HG03342 (cell line): ENCODE results near the gene VWA3B.
"Not testable (repeated sequence)": the region's sequence is repeated elsewhere in the genome, so short reads cannot be mapped to it uniquely, and the experiment has no call there.

ENCODE experiments used
- ATAC-seq: cut with Tn5 transposase; IDR thresholded peaks from one replicate; pipeline ENCODE4 v1.9.1; 2021; ENCODE audit warnings: mild to moderate bottlenecking, moderate library complexity; ENCODE audit not compliant: unreplicated experiment

The VWA3B gene

DNA sequence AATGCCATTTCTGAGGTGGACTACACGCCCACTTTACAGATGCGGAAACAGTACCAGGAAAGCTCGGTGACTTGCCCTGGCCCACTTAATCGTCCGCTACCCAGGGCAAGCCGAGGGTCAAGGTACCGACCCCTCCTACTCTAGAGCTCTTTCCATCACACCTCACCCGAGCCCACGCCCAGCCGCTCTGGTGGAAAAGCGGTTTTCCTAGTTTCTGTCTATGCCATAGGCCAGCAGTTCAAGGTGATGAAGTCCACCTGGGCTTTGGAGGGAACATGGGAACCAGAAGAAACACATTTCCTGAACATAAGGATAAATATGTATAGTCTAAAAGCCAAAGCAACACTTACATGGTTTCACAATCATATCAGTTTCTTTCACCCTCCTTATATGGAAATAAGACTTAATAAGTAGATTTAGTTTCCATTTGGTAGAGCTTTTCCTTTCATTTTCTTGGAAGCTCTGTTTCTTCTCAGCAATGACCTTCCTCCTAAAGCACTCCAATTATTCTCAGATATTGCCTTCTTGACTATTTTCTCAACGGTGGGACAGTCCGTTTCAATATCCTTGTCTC is 567 bp downstream of the VWA3B start:
- no peak for ATAC-seq

DNA sequence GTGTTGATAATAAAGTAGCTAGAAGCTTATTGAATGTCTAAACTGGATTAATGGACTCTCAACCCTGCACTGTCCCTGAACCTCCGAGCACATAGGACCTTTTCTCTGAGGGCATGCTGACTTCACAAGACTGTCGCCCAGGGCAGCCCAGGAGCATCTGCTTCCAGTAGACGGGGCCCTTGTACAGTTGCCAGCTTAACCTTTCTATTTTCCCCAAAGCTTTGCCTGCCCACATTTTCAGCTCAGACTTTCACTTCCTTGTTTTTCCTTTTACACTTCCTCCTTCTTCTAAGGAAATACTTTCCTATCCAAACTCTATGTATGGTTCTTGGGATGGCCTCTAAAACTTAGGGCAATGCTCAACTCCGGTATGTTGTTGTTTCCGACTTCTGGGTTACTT is 1.3 kb downstream of the VWA3B start:
- no peak for ATAC-seq

DNA sequence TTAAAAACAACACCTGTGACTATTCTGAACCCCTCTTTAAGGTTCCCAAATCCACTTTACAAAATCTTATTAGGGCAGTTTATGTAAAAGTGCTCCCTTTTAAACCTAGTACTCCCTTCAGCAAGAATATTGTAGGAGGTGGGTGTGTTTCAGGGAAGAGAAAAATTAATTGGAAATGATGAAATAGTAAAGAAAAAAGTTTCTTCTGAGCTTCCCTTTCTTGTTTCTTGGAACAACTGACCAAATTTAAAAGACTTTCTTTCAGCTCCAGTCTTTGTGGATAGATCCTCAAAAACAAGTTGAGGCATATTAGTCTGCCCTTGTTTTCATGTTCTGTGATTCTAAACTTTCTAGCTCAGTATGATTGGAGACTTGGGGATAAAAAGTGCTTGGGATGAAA is 3.0 kb downstream of the VWA3B start:
- no peak for ATAC-seq

DNA sequence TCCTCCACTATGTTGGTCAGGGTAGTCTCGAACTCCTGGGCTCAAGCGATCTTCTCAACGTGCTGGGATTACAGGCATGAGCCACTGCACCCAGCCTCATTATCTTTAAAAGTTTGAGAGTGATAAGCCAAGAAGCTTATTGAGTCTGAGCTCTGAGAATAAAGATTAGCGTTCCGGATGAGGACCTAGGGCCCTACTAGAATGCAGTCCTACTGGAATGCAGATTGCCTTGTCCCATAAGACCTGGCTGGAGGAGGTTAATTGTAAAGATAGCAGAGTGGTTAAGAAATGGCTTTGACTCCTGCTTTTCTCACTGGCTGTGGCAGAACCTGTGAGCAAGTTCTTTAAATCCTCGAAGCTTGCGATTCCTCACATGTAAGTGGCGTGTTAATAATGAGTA is 4.0 kb downstream of the VWA3B start:
- ATAC-seq = no peak

DNA sequence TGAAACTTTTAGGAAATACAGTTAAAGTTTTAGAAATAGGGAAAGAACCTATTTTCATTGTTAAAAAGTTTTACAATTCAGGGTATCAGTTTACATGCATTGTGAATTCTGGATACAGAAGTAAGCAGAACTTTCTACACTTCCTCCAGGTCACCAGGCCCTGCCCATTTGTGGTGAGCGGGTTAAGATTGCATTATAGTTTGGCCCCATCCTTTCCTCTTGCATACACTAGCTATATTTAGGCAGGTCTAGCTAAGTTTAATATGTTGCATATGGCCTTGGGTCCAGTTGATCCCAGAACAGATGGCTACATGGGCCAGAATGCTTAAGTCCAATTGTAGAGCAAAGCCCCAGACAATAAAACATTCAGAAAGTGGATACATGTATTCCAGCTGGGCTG is 4.8 kb downstream of the VWA3B start:
- ATAC-seq = no peak

DNA sequence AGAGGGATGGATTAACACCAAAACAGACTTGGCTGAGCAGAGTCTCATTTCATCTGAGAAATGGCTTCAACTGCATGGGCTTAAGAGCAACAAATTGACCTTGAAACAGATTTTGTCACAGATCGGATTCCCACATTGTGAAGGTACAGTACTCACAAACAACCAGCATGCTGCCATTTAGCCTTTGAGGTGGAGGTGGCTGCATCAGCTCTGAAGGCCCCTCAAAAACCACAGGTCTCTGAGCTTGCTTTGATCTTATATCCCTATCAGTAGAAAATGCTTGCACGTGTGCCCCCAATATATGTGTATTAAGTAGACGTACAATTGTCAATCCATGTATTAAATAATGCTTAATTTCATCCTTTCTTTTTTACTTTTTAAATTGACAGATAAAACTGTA is 6.2 kb downstream of the VWA3B start:
- no peak for ATAC-seq

DNA sequence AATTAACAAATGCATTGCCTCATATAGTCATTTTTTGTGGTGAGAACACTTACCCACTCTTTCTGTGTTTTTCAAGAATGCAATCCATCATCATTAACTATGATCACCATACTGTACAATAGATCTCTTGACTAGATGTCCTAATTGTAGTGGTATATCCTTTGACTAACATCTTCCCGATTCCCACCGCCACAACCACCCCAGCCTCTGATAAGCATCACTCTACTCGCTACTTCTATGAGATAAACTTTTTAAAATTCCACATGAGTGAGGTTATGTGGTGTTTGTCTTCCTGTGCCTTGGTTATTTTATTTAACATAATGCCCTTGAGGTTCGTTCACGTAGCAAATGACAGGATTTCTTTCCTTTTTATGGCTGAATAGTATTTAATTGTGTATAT is 6.6 kb downstream of the VWA3B start:
- ATAC-seq = no peak

DNA sequence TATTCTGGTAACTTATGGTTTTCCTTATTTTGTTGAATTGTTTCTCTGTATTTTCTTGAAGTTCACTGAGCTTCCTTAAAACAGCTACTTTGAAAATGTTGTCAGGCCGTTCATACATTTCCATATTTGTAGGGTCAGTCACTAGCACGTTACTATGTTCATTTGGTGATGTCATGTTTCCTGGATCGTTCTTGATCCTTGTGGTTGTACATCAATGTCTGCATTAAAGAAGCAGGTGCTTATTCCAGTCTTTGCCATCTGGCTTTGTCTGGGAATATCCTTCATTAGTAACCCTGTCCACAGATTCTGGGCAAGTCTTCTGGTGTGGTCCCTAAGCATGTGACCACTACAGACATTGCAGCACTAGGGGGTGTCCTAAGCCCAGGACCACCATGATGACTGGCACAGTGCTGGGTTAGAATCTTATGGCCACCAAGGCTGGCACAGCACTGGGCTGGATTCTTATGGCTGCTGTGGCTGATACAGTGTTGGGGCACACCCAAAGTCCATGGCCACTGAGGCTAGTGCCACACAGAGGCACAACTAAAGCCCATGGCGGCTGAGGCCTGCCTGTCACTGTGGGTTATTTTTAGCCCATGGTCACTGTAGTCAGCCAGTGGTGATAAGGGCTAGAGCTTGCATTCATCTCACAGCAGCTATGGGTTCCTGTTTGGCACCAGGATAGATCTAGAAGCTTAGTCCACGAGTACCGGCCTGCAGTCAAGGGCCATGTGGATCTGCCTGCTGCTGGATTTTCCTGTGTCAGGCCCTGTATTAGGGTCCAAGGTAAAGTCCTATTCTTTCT is 13.2 kb downstream of the VWA3B start:
- ATAC-seq = no peak

DNA sequence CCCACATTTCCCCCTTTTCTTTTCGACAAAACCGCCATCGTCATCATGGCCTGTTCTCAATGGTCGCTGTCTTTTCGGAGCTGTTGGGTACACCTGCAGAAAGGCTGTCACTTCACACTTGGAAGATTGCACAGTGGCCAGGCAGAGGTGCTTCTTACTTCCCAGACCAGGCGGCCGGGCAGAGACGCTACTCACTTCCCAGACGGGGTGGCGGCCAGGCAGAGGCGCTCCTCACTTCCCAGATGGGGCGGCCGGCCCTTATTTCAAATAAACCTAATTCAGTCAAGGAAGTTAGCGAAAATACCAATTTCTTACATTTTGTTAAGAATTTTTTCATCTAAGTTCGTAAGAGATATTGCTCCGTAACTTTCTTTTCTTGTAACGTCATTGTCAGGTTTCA is 15.3 kb downstream of the VWA3B start:
- not testable (repeated sequence) for ATAC-seq

DNA sequence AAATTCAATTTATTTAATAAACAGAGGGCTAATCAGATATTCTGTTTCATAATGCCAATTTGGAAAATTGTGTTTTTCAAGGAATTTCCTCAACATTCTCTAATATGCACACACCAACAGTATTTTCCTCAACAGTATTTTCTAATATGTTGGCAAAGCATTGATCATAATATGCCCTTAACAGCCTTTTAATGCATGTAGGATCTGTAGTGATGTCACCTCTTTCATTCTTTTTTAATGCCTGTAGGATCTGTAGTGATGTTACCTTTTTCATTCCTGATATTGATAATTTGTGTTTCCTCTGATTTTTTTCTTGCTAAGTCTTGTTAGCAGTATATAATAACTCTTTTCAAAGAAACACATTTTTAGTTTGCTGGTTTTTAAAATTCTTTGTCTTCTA is 15.9 kb downstream of the VWA3B start:
- ATAC-seq = no peak

DNA sequence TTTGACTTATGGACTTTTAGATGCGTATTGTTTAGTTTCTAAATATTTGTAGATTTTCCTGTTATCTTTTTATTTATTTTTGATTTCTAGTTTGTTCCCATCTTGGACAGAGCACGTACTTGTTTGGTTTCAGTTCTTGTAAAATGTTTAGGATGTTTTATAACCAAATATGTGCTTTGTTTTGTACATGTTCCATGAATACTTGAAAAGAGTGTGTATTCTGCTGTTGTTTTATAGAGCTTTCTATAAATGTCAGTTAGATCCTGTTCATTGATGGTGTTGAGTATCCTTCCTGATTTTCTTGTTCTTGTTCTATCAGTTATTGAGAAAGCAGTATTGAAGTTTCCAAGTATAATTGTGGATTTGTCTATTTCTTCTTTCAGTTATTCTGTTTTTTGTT is 21.1 kb downstream of the VWA3B start:
- ATAC-seq = no peak

DNA sequence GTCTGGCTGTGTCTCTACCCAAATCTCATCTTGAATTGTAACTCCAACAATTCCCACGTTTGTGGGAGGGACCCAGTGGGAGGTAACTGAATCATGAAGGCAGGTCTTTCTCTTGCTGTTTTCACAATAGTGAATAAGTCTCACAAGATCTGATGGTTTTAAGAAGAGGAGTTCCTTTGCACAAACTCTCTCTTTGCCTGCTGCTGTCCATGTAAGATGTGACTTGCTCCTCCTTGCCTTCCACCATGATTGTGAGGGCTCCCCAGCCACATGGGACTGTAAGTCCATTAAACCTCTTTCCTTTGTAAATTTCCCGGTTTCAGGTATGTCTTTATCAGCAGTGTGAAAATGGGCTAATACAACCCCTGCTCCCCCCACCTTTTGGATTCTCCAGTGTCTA is 23.8 kb downstream of the VWA3B start:
- ATAC-seq = no peak

DNA sequence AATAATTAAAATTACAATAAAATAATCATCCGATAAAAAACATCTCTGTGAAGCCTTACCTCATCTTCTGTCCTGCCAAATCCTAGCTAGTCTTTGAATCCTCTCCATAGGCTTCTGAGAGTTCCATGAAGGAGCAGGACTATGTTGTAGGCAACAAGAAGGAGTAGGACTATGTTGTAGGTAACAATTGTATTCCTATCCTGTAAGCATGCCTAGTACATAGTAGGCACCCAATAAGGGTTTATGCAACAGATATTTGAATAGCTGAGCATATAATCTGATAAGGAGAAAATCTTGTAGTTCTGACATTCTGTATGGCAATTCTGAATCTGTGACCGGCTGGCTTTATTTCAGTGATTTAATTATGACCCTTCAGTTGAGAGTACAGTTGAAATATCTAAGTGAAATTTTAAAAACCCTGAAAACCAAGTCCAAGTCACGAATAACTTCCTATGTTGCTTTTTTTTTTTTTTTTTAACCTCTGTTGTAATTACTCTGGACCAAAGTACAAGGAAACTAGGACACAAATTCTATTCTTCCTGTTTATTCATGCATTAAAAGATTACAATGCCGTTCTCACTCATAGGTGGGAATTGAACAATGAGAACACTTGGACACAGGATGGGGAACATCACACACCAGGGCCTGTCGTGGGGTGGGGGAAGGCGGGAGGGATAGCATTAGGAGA is 27.8 kb downstream of the VWA3B start:
- ATAC-seq = no peak

DNA sequence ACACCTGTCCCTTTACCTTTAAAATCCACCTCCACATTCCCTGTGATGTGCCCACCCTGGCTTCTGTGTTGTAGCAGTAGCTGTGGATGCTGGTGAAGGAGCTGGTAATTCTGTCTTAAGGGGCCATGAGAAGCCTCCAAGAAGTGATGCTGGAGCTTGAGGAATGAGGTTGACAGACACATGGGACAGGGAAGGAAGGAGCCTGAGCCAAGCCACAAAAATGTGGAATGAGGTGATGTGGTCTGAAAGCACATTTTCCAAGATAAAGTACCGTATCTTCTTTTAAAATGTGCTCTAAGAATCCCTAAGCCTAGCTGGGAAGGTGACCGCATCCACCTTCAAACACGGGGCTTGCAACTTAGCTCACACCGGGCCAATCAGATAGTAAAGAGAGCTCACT is 31.2 kb downstream of the VWA3B start:
- ATAC-seq = no peak

DNA sequence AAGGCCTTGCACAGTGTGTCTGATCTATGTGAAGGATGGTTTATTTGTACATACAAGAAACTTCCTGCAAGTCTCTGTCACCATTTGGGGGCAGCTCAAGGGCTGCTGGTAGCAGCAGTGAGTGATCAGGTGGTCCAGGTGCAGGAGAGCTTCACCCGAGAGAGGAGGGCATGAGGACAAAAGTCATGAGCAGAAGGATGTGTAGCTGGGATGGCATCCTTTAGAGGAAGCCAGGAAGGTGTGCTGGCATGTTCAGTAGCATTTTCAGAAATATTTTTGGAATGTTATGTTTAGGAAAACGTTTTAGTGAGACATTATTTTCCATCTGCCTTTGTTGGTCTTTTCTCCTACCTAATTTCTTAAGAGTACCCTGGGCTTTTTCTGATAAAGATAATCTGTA is 31.9 kb downstream of the VWA3B start:
- no peak for ATAC-seq

DNA sequence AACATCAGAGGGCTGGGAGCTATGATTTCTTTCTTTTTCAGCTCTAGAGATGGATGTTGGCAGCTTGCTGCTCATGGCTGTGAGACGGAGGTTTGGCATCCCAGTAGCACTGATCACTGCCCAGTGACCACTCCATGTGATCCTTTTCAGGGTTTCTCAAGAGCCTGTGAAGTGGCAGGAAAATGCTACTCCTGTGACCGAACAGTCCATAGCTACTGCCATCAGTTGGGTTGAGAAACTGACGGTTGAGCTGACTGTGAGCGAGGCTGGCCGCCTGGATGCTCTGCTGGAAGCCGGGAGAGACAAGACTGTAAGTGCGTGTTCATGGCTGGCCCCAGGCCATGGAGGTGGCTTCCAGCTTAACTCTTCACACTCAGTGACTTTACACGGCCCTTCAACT is 34.2 kb downstream of the VWA3B start:
- ATAC-seq = no peak

DNA sequence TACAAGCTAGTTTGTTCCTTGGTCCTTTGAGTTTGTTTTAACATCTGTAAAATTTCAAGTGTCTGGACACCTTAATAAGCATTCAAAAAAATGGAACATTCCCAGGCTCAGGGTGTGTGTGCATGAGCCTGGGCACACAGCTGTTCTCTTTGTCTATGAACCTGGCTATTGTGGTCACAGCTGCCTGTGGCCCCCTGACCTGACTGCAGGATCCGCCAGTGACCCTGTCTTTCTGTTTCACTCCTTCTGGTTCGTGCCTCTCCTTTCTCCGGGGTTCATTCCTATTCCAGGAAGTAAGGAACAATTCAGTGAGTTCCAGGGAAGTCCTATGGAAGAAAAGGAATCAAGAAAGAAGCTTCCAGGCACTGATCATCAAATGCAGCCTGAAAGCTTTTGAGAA is 35.6 kb downstream of the VWA3B start:
- no peak for ATAC-seq

DNA sequence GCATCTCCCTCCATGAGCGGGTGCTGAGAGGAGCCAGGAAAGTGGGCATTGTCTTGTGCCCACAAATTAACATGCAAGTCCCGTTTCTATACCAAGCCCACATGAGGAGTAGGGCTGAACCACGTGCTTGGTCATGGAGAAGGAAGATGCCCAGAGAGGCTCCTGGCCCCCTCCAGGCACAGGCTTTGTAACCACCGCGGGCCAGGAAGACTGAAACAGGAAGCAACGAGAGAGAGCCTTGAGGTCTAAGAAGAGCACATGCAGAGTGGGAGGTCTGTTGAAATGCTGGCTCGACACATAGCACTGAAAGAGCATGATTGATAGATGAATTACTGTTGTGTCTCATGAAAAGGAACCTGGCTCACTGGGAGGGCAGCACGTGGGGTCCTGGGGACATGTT is 36.3 kb downstream of the VWA3B start:
- ATAC-seq = peak; percentile 74

DNA sequence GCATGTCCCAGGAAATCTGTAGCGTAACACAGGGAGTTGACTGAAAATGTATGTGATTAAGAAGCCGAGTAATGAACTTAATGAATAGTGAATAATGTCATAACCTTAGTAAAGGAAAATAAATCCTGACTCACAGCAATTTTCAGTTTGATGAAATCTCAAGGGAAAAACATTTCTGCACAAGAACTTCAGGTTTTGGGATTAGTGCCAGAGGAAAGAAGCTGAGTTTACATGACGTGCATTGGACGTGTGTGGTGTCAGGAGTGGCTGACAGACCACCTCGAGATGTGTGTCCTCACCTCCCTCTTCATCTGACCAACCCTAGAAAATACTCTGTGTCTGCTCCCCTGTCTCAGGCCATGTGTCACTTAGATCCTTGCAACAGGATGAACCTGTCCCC is 39.1 kb downstream of the VWA3B start:
- ATAC-seq = no peak

DNA sequence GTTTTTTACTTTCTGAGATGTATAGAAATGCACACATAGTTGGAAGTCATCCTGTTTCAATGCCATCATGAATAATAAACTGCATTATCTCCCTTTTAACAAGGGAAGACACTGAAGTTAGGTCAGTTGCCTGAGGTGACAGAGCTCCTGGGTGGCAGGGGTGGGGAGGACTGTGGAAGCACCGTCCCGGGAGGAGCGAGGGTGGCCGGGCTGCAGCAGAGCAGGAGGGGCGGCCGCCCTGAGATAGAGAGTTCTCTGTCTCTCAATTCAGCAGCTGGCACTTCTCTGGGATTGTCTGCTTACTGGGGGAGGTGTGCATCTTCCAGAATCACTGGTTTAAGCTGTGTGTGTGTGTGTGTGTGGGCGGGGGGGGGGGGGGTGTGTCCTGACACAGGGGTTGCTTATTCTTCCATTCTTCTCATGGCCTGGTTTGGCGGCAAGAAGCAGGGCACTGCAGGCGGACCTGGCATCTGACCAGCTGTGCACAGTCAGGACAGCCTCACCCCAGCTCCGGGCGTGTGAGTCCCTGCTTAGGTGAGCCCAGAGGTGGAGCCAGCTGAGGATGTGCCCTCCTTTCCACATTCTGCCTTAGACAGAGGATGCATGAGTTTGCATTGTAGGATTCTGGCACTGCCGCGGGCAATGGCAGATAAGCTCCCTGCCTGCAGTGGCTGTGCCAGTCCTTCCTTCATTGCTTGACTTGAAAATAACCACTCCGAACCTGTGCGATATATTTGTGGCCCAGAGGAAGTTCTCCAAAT is 40.4 kb downstream of the VWA3B start:
- no peak for ATAC-seq

DNA sequence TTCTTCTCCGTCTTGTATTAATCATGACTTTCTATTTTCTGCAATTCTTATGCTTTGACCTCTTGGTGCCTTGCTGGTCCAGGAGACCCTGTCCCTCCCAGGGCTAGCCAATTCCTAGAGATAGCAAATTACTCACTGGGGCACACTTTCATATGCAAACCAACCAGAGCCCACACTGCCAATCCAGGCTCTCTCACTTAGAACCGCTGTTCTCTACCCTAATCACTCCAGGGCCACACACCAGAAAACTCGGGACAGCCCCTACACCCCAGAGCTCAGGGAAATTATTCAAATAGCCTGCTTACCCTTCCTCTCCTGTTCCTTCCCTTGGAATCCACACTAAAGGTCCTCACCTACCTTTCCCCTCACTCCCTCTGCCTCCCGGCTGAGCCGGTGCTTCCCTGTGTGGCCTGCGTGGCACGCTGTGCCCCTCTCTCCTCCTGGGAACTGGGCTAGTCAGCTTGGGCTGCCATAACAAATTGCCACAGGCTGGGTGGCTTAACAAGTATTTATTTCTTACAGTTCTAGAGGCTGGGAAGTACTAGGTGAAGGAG is 41.7 kb downstream of the VWA3B start:
- ATAC-seq = no peak
